Fibroblast of villous mesenchyme (primary cell): ENCODE data around the gene SH3GL3. TPM values are rescaled to one million over a fixed set of nuclear protein-coding genes. Genes with fewer than 3 reads are reported as not detected.

Experiments used
- DNase-seq: peaks from one replicate; pipeline ENCODE4 v3.0.0-alpha.2; 2010; ENCODE audit warnings: low read depth
- H3K4me3 ChIP-seq: 2 replicates; pipeline ENCODE4 v1.5.1; 2011; ENCODE audit warnings: low read depth, mild to moderate bottlenecking, low read length
- CTCF ChIP-seq: IDR thresholded peaks from 2 replicates; pipeline ENCODE4 v1.5.1; 2012; ENCODE audit warnings: low read depth, mild to moderate bottlenecking, low read length; ENCODE audit not compliant: insufficient read depth
- total RNA-seq: library from RNA; depleted of rRNA; stranded (reverse); fragments of >200 nt; gene quantifications from 2 replicates; pipeline ENCODE4 v1.2.3, GENCODE V29; 2012

Gene SH3GL3
- total RNA-seq, 1 donor: under 0.01 TPM

- no peak overlapping the region for H3K4me3 ChIP-seq
- no peak for DNase-seq
- TF ChIP-seq CTCF: no peak
Observed at GRCh38 chr15:83556068-83556467, 108.9 kb downstream of the SH3GL3 start.

- H3K4me3 ChIP-seq: no peak overlapping the region
- no peak for TF ChIP-seq CTCF
- DNase-seq: no peak
Observed at GRCh38 chr15:83556754-83557153, 109.6 kb downstream of the SH3GL3 start.

GRCh38 chr15:83558146-83558545 is 111.0 kb downstream of the SH3GL3 start:
- no peak for DNase-seq
- no peak for TF ChIP-seq CTCF
- H3K4me3 ChIP-seq: no peak overlapping the region

GRCh38 chr15:83559310-83559966 is 112.3 kb downstream of the SH3GL3 start:
- DNase-seq: peak; percentile 72
- peak; percentile 88 for TF ChIP-seq CTCF

GRCh38 chr15:83561661-83562060 is 114.5 kb downstream of the SH3GL3 start:
- no peak overlapping the region for H3K4me3 ChIP-seq
- no peak for DNase-seq
- no peak for TF ChIP-seq CTCF

More at GRCh38 chr15:83559310-83559966, 112.3 kb downstream of the SH3GL3 start:
- H3K4me3 ChIP-seq: no peak overlapping the region

- no peak for TF ChIP-seq CTCF
- H3K4me3 ChIP-seq: no peak overlapping the region
- DNase-seq: no peak
Observed at GRCh38 chr15:83565138-83565537, 118.0 kb downstream of the SH3GL3 start.

- H3K4me3 ChIP-seq: no peak overlapping the region
- TF ChIP-seq CTCF: peak; percentile 63
- DNase-seq: peak; percentile 31
Observed at GRCh38 chr15:83565553-83566159, 118.5 kb downstream of the SH3GL3 start.
